Measurements from ENCODE around the gene SDK2.

GRCh38 chr17:73513426-73513825, 130.8 kb downstream of the SDK2 start:
- no peak for TF ChIP-seq MAFK (IDR thresholded peaks at IDR 0.05; ENCODE audit: partially characterized antibody)
- TF ChIP-seq CTCF (IDR thresholded peaks at IDR 0.05) = no peak
- no peak for TF ChIP-seq EP300 (IDR thresholded peaks at IDR 0.05)
- no peak for TF ChIP-seq CHD4 (IDR thresholded peaks at IDR 0.05; ENCODE audit: borderline replicate concordance)
- no peak for TF ChIP-seq POLR2AphosphoS2 (conservative IDR thresholded peaks at IDR 0.05; ENCODE audit: low read length)
- no peak for TF ChIP-seq CHD2 (IDR thresholded peaks at IDR 0.05; ENCODE audit: low read length, partially characterized antibody)
- no peak for TF ChIP-seq MAX (IDR thresholded peaks at IDR 0.05)
- TF ChIP-seq, protein P1, sequence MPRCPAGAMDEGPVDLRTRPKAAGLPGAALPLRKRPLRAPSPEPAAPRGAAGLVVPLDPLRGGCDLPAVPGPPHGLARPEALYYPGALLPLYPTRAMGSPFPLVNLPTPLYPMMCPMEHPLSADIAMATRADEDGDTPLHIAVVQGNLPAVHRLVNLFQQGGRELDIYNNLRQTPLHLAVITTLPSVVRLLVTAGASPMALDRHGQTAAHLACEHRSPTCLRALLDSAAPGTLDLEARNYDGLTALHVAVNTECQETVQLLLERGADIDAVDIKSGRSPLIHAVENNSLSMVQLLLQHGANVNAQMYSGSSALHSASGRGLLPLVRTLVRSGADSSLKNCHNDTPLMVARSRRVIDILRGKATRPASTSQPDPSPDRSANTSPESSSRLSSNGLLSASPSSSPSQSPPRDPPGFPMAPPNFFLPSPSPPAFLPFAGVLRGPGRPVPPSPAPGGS (IDR thresholded peaks at IDR 0.05) = no peak
- no peak for TF ChIP-seq TP53 (CRISPR knock-in tag; IDR thresholded peaks at IDR 0.05)
- TF ChIP-seq USF2 (IDR thresholded peaks at IDR 0.05) = no peak
- TF ChIP-seq, protein P2, sequence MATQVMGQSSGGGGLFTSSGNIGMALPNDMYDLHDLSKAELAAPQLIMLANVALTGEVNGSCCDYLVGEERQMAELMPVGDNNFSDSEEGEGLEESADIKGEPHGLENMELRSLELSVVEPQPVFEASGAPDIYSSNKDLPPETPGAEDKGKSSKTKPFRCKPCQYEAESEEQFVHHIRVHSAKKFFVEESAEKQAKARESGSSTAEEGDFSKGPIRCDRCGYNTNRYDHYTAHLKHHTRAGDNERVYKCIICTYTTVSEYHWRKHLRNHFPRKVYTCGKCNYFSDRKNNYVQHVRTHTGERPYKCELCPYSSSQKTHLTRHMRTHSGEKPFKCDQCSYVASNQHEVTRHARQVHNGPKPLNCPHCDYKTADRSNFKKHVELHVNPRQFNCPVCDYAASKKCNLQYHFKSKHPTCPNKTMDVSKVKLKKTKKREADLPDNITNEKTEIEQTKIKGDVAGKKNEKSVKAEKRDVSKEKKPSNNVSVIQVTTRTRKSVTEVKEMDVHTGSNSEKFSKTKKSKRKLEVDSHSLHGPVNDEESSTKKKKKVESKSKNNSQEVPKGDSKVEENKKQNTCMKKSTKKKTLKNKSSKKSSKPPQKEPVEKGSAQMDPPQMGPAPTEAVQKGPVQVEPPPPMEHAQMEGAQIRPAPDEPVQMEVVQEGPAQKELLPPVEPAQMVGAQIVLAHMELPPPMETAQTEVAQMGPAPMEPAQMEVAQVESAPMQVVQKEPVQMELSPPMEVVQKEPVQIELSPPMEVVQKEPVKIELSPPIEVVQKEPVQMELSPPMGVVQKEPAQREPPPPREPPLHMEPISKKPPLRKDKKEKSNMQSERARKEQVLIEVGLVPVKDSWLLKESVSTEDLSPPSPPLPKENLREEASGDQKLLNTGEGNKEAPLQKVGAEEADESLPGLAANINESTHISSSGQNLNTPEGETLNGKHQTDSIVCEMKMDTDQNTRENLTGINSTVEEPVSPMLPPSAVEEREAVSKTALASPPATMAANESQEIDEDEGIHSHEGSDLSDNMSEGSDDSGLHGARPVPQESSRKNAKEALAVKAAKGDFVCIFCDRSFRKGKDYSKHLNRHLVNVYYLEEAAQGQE (IDR thresholded peaks at IDR 0.05) = no peak
- TF ChIP-seq, protein P3, sequence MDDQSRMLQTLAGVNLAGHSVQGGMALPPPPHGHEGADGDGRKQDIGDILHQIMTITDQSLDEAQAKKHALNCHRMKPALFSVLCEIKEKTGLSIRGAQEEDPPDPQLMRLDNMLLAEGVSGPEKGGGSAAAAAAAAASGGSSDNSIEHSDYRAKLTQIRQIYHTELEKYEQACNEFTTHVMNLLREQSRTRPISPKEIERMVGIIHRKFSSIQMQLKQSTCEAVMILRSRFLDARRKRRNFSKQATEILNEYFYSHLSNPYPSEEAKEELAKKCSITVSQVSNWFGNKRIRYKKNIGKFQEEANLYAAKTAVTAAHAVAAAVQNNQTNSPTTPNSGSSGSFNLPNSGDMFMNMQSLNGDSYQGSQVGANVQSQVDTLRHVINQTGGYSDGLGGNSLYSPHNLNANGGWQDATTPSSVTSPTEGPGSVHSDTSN (IDR thresholded peaks at IDR 0.05) = no peak
- no peak for TF ChIP-seq HDAC2 (IDR thresholded peaks at IDR 0.05)
- no peak for TF ChIP-seq HOXA7 (CRISPR knock-in tag; IDR thresholded peaks at IDR 0.05)

Data from A549 (cell line).